HG03025 (cell line): ENCODE results near the gene TBC1D9B.

ENCODE experiments used
- ATAC-seq: cut with Tn5 transposase; IDR thresholded peaks from one replicate; pipeline ENCODE4 v1.9.1; 2021; ENCODE audit warnings: mild to moderate bottlenecking, moderate library complexity; ENCODE audit not compliant: unreplicated experiment, low FRiP score

TBC1D9B gene

GRCh38 chr5:179823937-179824744, 83.6 kb downstream of the TBC1D9B start:
- ATAC-seq, result no peak

DNA sequence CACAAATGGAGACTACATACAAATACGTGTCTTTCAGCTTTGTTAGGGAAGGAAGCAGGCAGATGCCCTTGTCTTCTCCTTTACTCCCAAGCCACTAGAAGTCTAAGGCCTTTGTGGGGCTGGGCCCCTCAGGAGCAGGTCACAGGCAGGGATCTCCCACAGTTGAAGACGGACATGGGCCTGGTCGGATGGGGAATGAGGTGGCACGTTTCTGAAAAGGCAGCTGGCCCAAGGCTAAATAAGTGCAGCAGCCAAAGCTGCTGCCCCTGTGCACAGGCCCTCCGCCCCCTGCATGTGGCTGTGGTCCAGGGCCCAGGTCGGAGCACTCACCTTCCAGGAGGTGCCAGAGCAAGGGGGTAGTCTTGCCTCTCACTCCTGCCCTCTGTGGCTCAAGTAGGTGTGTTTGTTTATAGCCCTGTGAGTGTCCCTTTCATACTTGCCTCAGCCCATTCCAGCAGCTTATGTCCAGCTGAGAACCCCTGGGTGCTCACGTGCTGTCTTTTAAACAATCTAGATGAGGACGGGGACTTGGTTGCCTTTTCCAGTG, 85.2 kb downstream of the TBC1D9B start:
- no peak for ATAC-seq

- ATAC-seq, result no peak
Observed at GRCh38 chr5:179822059-179822432, 85.7 kb downstream of the TBC1D9B start.

GRCh38 chr5:179821298-179822058, 86.2 kb downstream of the TBC1D9B start:
- peak; percentile 42 for ATAC-seq

GRCh38 chr5:179820483-179821297, 87.0 kb downstream of the TBC1D9B start, which contains the start of gene SQSTM1:
TSS of gene SQSTM1 (plus strand) at chr5:179820905. CDS start at chr5:179820937, 32 bp downstream.
- peak; percentile 36 for ATAC-seq

DNA sequence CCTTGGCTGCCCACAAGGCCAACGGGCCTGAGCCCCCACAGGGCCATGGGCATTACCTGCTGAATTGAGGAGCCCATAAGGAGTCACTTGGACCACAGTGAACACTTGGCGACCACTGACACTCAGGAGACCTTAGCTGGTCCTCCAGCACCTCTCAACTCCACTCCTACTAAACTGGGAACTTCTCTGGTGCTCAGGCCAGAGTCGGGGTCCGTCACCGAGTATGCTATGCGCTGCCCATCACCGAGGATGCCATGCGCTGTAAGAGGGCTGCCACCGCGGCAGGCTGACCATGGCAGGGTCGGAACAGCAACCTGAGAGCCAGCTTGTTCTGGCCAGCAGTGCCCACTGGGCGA, 87.6 kb downstream of the TBC1D9B start:
- no peak for ATAC-seq

- peak; percentile 17 for ATAC-seq
Observed at GRCh38 chr5:179819296-179820126, 88.2 kb downstream of the TBC1D9B start.

DNA sequence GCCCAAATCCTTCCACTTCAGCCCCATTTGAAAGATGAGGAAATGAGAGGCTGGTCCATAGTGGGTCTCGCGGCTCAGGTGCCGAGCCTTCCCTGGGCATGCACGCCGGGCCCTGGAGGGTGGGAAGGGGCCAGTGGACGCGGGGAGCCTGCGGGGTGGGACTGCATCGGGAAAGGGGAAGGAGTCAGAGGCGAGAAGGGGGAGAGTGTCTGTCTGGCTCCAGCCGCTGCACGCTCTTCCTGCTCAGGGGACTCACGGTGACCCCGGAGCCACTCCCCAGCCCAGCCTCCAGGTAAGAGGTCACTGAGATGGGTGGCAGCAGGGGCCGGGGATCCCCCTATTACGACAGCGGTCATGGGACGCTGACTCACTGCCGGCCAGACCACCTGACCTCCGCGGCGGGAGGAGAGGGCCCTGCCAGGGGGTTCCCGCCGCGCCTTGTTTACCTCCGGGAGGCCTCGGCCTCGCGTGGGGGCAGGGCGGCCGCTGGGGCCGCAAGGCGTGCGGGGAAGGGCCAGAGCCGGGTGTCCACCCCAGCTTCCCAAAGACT, 88.9 kb downstream of the TBC1D9B start:
- peak; percentile 41 for ATAC-seq

DNA sequence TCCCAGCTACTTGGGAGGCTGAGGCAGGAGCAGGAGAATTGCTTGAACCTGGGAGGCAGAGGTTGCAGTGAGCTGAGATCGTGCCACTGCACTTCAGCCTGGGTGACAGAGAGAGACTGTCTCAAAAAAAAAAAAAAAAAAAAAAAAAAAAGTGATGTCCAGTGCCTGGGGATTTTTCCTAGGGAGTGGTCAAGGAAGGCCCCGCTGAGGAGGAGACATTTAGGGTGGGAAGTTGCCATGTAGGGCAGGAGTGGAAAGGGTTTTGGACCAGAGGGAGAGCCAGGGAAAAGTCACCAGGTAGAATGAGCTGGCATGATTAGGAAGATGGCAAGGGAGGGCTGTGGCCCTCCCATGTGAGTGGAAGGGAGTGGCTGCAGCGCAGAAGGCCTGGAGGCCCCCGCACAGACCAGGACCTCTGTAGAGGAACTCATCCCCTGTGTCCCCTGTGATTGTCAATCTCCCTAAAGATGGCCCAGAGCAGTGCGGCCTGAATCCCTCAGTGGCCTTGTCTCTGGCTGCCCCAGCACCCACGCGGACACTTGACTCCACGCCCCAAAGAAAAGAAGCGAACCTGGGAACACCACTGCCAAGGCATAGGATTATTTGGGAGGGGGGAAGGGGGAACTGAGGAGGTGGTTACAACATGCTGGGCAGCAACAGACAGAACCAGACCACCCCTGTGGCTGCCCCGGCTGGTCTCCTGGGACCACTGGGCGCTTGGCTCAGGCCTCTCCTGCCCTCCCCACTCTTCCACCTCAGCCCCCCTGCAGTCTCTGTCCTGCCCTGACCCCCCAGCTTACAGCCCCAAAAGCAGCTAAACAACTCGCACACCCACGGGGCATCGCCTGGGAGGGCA, 89.6 kb downstream of the TBC1D9B start:
- no peak for ATAC-seq

- ATAC-seq, result no peak
Observed at GRCh38 chr5:179817470-179817840, 90.2 kb downstream of the TBC1D9B start.

DNA sequence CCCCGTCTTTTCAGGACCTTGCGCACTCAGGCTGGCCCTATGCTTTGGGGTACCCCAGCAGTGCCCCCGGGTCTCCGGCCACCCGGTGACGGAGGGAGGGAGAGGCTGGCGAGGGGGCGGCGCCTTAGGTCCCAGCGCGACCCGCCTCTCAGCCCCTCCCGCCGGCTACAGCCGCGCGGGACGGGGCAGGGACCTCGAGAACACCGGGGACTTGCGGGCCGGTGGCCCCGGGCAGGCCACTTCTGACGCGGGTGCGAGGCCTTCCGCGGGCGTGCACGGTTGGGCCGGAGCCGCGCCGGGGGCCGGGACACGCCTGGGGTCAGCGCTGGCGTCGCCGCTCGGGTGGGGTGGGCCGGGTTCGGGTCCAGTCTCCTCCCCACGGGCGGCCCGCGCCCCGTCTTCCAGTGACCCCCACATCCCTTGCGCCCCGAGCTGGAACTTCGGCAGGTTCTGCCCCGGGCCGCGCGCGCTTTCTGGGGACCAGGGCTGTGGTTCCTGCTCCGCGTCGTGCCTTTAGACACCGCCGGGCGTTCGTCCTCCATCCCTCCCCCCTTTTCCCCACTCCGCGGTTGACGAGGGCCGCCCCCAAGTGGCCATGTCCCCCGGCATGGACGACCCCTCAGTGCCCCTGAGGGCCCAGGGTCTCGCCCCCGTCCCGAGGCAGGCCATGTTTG, 90.8 kb downstream of the TBC1D9B start:
- ATAC-seq, result no peak

GRCh38 chr5:179816401-179816795, 91.3 kb downstream of the TBC1D9B start:
- no peak for ATAC-seq

- ATAC-seq, result no peak
Observed at GRCh38 chr5:179815491-179816249, 92.0 kb downstream of the TBC1D9B start.

DNA sequence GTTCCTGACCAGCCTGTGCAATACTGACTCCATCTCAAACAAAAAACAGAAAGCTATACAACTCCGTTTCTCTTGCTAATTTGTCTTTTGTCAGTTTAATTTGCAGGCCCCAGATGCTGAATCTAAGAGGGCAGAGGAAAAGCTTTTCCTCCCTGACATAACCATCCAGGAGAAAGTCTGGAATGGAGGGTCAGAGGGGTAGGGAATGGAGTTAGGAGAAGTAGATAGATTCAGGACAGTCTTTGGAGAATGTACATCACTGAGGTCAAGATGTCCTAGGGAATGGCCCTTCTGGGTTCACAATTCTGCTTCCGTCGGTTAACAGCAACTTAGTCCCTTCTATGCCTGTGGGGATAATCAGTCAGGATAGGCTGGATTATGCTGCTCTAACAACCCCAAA, 93.6 kb downstream of the TBC1D9B start:
- ATAC-seq, result no peak

GRCh38 chr5:179812997-179813607, 94.6 kb downstream of the TBC1D9B start:
- ATAC-seq, result no peak

- no peak for ATAC-seq
Observed at GRCh38 chr5:179812135-179812825, 95.4 kb downstream of the TBC1D9B start.
